Measurements from ENCODE around the gene PLCB4. TPM values are rescaled to one million over a fixed set of nuclear protein-coding genes. Genes with fewer than 3 reads are reported as not detected.

PLCB4 gene
- total RNA-seq, 2 experiments from 2014 or later, result not detected

- H3K27ac Mint-ChIP-seq, result no peak overlapping the region
- CTCF ChIA-PET, result interaction anchor here (1.0 kb wide), 1 partner anchor 20 kb away, joined by 3 read pairs; no protein-coding TSS in a partner anchor
These were observed 319.4 kb downstream of the PLCB4 start for GRCh38 chr20:9388160-9388812.

GRCh38 chr20:9388813-9389161 lies 319.9 kb downstream of the PLCB4 start:
- no peak overlapping the region for H3K27ac Mint-ChIP-seq
- CTCF ChIA-PET, result interaction anchor here (0.6 to 1.0 kb wide), 2 partner anchors 20 to 183 kb away, joined by 3 read pairs; no protein-coding TSS in a partner anchor
- H3K36me3 Mint-ChIP-seq (ENCODE audit: low read depth), result no peaks in the 10 kb centered on the region
- POLR2A ChIA-PET, result no interaction called here
- ATAC-seq (no peak), DNase-seq (no peak)
- no peak overlapping the region for H3K4me3 Mint-ChIP-seq
- peaks cover 10% of the 10 kb centered on the region for H3K9me3 Mint-ChIP-seq (ENCODE audit: insufficient read depth)
- H3K4me1 Mint-ChIP-seq (ENCODE audit: low read depth), result no peaks in the 10 kb centered on the region
- H3K27me3 Mint-ChIP-seq (ENCODE audit: low read depth), result no peaks in the 10 kb centered on the region

More at GRCh38 chr20:9388160-9388812, 319.4 kb downstream of the PLCB4 start:
- no peaks in the 10 kb centered on the region for H3K4me1 Mint-ChIP-seq (ENCODE audit: low read depth)
- no peak overlapping the region for H3K4me3 Mint-ChIP-seq
- no peaks in the 10 kb centered on the region for H3K36me3 Mint-ChIP-seq (ENCODE audit: low read depth)
- POLR2A ChIA-PET, result no interaction called here
- DNase-seq, result no peak
- no peaks in the 10 kb centered on the region for H3K27me3 Mint-ChIP-seq (ENCODE audit: low read depth)
- ATAC-seq, result no peak
- H3K9me3 Mint-ChIP-seq (ENCODE audit: insufficient read depth), result peaks cover 10% of the 10 kb centered on the region

DNA sequence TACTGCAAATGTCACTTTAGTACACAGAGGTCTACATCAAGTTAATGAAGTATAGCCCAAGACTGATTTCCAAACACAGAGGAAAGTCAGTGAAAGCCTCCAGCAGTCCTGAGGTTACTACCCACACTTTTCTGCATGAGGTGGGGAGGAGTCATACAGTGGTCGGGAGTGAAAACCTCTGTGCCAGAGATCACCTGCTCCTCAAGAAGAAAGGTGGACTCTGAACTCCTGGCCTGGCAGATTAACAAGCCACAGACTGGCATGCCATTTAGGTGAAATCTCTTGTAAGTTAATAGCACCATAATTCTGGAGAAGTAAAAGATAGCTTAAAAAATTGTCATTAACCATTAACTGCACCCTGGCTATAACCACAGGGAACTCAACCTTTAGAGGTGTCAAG lies 320.5 kb downstream of the PLCB4 start:
- DNase-seq (no peak), ATAC-seq (no peak)
- Mint-ChIP-seq H3K9me3 (ENCODE audit: insufficient read depth) (peaks cover 10% of the 10 kb centered on the region), H3K27ac (no peak overlapping the region), H3K4me1 (ENCODE audit: low read depth) (no peaks in the 10 kb centered on the region), H3K27me3 (ENCODE audit: low read depth) (no peaks in the 10 kb centered on the region), H3K4me3 (no peak overlapping the region), H3K36me3 (ENCODE audit: low read depth) (no peaks in the 10 kb centered on the region)
- CTCF ChIA-PET, result interaction anchor here (0.6 to 1.0 kb wide), 2 partner anchors 19 to 183 kb away, joined by 3 read pairs; no protein-coding TSS in a partner anchor
- POLR2A ChIA-PET, result no interaction called here

- ChIA-PET CTCF (no interaction called here), POLR2A (no interaction called here)
- H3K4me1 Mint-ChIP-seq (ENCODE audit: low read depth), result no peaks in the 10 kb centered on the region
- no peaks in the 10 kb centered on the region for H3K27me3 Mint-ChIP-seq (ENCODE audit: low read depth)
- no peak overlapping the region for H3K27ac Mint-ChIP-seq
- no peak for ATAC-seq
- H3K9me3 Mint-ChIP-seq (ENCODE audit: insufficient read depth), result peaks cover 6% of the 10 kb centered on the region
- DNase-seq, result no peak
- H3K4me3 Mint-ChIP-seq, result no peak overlapping the region
- no peaks in the 10 kb centered on the region for H3K36me3 Mint-ChIP-seq (ENCODE audit: low read depth)
These were observed 321.6 kb downstream of the PLCB4 start for GRCh38 chr20:9390441-9390840.

DNA sequence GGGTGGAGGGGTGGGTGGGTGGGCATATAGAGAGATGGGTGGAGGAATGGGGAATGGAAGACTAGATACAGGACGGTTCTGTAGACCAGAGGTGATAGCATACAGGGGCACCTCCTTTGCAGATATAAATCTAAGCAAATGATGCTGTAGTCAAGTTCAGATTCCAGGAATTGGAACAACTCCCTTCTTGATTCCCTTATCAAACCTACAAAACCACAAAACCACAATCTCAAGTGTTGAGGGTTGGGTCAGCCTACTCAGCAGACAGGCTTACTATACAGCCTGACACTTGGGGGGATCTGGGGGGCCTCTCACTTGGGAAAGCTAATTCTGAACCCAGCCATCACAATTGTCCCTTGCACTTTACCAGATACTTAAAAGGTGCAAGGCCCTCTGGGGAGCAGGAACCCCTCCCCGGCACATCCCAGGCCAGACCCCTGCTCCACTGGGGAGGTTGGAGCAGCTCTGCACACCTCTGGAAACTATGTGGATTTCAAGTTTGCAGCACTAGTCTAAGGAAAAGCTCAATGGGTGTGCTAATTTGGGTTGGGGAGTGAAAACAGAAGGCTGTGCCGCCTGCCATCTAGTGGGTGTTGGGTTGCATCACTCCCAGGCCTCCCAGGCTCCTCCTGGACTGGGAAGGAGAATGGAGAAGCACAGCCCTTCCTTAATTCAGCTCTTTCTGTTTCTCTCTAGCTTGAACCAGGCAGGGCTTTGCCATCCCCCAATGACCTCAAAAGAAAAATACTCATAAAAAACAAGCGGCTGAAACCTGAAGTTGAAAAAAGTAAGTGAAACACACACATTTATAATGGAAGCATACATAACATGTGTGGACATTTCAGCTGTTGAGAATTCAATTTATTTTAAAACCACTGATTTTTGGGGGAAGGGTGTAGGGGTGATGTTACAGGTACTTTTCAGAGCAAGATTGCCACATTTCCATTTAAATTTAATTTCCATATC lies 324.3 kb downstream of the PLCB4 start:
- H3K27ac Mint-ChIP-seq, result no peak overlapping the region
- CTCF ChIA-PET, result interaction anchor here (0.8 kb wide), 1 partner anchor 603 kb away, joined by 3 read pairs; no protein-coding TSS in a partner anchor
- ATAC-seq, result no peak
- no peak overlapping the region for H3K4me3 Mint-ChIP-seq
- no peak for DNase-seq
- H3K9me3 Mint-ChIP-seq (ENCODE audit: insufficient read depth), result no peaks in the 10 kb centered on the region
- H3K4me1 Mint-ChIP-seq (ENCODE audit: low read depth), result no peaks in the 10 kb centered on the region
- H3K27me3 Mint-ChIP-seq (ENCODE audit: low read depth), result no peaks in the 10 kb centered on the region
- H3K36me3 Mint-ChIP-seq (ENCODE audit: low read depth), result no peaks in the 10 kb centered on the region
- POLR2A ChIA-PET, result no interaction called here

- Mint-ChIP-seq H3K4me3 (no peak overlapping the region), H3K27me3 (ENCODE audit: low read depth) (no peaks in the 10 kb centered on the region), H3K27ac (no peak overlapping the region), H3K36me3 (ENCODE audit: low read depth) (no peaks in the 10 kb centered on the region), H3K9me3 (ENCODE audit: insufficient read depth) (no peaks in the 10 kb centered on the region), H3K4me1 (ENCODE audit: low read depth) (peaks cover 2% of the 10 kb centered on the region)
- ATAC-seq (no peak), DNase-seq (no peak)
- ChIA-PET POLR2A (no interaction called here), CTCF (interaction anchor here (1.2 to 1.4 kb wide), 2 partner anchors 12 to 15 kb away, joined by 3 read pairs; no protein-coding TSS in a partner anchor)
These were observed 327.1 kb downstream of the PLCB4 start for GRCh38 chr20:9395971-9396370.

DNA sequence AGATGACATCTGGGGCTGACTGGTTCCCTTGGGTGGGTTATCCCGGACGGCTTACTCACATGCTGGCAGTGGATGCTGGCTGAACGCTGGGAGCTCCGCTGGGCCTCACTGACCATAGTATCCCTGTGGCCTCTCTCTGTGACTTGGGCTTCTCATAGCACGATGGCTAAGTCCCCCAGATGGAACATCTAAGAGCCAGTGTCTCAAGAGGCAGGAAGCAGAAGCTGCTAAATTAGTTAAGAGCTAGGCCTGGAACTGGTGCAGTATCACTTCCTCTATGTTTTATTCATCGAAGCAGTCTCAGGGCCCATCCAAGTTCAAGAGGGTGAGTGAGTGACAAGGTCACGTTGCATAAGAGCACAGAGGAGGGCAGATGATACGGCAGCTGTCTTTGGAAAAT lies 329.0 kb downstream of the PLCB4 start:
- no peak for DNase-seq
- ATAC-seq, result no peak
- CTCF ChIA-PET, result no interaction called here

DNA sequence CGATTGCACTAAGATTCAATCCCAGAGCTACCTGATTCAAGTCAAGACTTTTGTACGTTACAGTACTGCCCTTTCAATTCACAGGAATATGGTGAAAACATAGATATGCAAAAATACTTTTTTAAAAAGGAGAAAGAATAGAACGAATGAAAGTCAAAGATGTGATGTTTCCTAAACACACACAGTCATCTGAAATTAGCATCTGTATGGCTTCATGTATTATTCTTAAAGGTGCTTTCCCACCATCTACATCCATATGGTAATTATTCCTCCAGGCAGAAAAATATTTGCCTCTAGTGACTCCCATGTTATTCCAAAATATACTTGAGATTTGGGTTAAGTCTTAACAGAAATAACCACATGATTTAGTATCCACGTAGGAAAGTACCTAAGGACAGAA lies 330.0 kb downstream of the PLCB4 start:
- ATAC-seq (no peak), DNase-seq (no peak)
- H3K36me3 Mint-ChIP-seq (ENCODE audit: low read depth), result no peaks in the 10 kb centered on the region
- CTCF ChIA-PET, result no interaction called here
- H3K9me3 Mint-ChIP-seq (ENCODE audit: insufficient read depth), result no peaks in the 10 kb centered on the region
- no peaks in the 10 kb centered on the region for H3K27me3 Mint-ChIP-seq (ENCODE audit: low read depth)
- H3K4me3 Mint-ChIP-seq, result no peak overlapping the region
- POLR2A ChIA-PET, result no interaction called here
- peaks cover 2% of the 10 kb centered on the region for H3K4me1 Mint-ChIP-seq (ENCODE audit: low read depth)
- H3K27ac Mint-ChIP-seq, result no peak overlapping the region

More for the DNA sequence above, 329.0 kb downstream of the PLCB4 start:
- Mint-ChIP-seq H3K9me3 (ENCODE audit: insufficient read depth) (no peaks in the 10 kb centered on the region), H3K36me3 (ENCODE audit: low read depth) (no peaks in the 10 kb centered on the region), H3K27ac (no peak overlapping the region), H3K4me3 (no peak overlapping the region), H3K27me3 (ENCODE audit: low read depth) (no peaks in the 10 kb centered on the region), H3K4me1 (ENCODE audit: low read depth) (peaks cover 2% of the 10 kb centered on the region)
- POLR2A ChIA-PET, result no interaction called here

GRCh38 chr20:9399322-9399721 lies 330.4 kb downstream of the PLCB4 start:
- Mint-ChIP-seq H3K27ac (no peak overlapping the region), H3K4me3 (no peak overlapping the region), H3K27me3 (ENCODE audit: low read depth) (no peaks in the 10 kb centered on the region), H3K4me1 (ENCODE audit: low read depth) (peaks cover 2% of the 10 kb centered on the region), H3K36me3 (ENCODE audit: low read depth) (no peaks in the 10 kb centered on the region), H3K9me3 (ENCODE audit: insufficient read depth) (no peaks in the 10 kb centered on the region)
- ChIA-PET POLR2A (no interaction called here), CTCF (no interaction called here)
- ATAC-seq (no peak), DNase-seq (no peak)

DNA sequence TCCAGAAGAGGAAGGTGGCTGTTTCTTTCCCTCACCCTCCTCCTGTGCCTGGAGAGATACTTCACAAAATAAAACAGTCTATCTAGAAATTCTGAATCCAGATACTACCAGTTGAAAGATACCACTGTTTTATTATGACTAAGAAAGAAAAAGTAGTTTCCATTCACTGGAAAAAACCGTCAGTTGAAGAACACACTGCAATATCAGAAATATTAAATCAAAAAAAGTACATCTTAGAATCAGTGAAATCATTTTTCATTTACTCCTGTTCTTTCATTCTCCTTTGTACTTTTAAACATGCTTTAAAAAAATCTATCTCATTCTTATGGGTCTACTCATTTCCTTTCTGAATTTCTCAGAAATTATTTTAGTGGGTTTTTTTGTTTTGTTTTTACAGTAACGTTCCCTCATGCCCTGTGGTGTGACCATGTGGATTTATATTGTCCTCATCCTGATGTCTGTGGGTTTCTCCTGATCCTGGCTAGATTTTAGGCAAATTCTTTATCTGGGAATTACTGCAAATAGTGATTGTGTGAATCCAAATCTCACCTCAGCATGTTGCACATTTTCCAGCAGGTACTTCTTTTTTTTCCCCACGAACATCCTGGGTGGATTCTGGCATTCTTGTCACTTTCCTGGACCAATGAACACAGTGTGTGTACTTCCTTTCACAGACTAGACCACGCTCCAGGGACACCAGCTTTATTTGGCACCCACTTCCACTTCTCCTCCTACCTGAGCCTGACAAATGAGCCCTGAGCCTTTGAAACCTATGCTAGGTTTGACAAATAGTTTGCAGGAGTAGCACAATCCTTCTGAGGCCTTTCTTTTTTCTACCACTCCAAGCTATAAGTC lies 331.5 kb downstream of the PLCB4 start:
- no peaks in the 10 kb centered on the region for H3K36me3 Mint-ChIP-seq (ENCODE audit: low read depth)
- no peak overlapping the region for H3K27ac Mint-ChIP-seq
- H3K4me1 Mint-ChIP-seq (ENCODE audit: low read depth), result peaks cover 2% of the 10 kb centered on the region
- ATAC-seq (no peak), DNase-seq (no peak)
- H3K4me3 Mint-ChIP-seq, result no peak overlapping the region
- ChIA-PET CTCF (no interaction called here), POLR2A (no interaction called here)
- no peaks in the 10 kb centered on the region for H3K27me3 Mint-ChIP-seq (ENCODE audit: low read depth)
- no peaks in the 10 kb centered on the region for H3K9me3 Mint-ChIP-seq (ENCODE audit: insufficient read depth)

GRCh38 chr20:9401371-9401770 lies 332.5 kb downstream of the PLCB4 start:
- DNase-seq, result no peak
- CTCF ChIA-PET, result no interaction called here

More at GRCh38 chr20:9401371-9401770, 332.5 kb downstream of the PLCB4 start:
- POLR2A ChIA-PET, result no interaction called here
- Mint-ChIP-seq H3K4me1 (ENCODE audit: low read depth) (peaks cover 2% of the 10 kb centered on the region), H3K27ac (no peak overlapping the region), H3K4me3 (no peak overlapping the region), H3K27me3 (ENCODE audit: low read depth) (no peaks in the 10 kb centered on the region), H3K9me3 (ENCODE audit: insufficient read depth) (no peaks in the 10 kb centered on the region), H3K36me3 (ENCODE audit: low read depth) (no peaks in the 10 kb centered on the region)
- ATAC-seq, result no peak

Data from activated CD8-positive, alpha-beta T cell treated with anti-CD3 and anti-CD28 coated beads, Interleukin-2, amount 10 ng/mL, durations not matched to agents 7 days and 5 days (primary cell).